HCT116 (cell line): ENCODE results near the gene OR10AD1.

Experiments used
- CBX3 ChIP-seq: IDR thresholded peaks from 2 replicates; pipeline ENCODE4 v1.6.1; 2012; ENCODE audit warnings: low read depth
- CTCF ChIP-seq, 3 experiments: fragments of 200-600 bp in 1 of 3; sonication (generic) in 1 of 3; IDR thresholded peaks in 2 of 3; conservative IDR thresholded peaks in 1 of 3; 2 replicates each; pipeline ENCODE4 v1.5.1; 2012 to 2017; ENCODE audit warnings: low read depth in 2 of 3, low read length in 2 of 3, antibody characterized with exemption in 1 of 3, borderline replicate concordance in 1 of 3, control low read depth in 1 of 3, mild to moderate bottlenecking in 1 of 3, mixed read lengths in 1 of 3, mixed run types in 1 of 3, moderate library complexity in 1 of 3; ENCODE audit not compliant: insufficient read depth in 1 of 3
- EZH2 ChIP-seq: fragments of 200-600 bp; sonication (generic); IDR thresholded peaks from 2 replicates; pipeline ENCODE4 v1.6.1; 2017; ENCODE audit warnings: antibody characterized with exemption, mixed run types
- EZH2phosphoT487 ChIP-seq: fragments of 200-600 bp; IDR thresholded peaks from 2 replicates; pipeline ENCODE4 v1.6.1; 2018; ENCODE audit warnings: antibody characterized with exemption, borderline replicate concordance
- POLR2A ChIP-seq: IDR thresholded peaks from 2 replicates; pipeline ENCODE4 v1.7.0; 2011; ENCODE audit warnings: borderline replicate concordance; ENCODE audit not compliant: insufficient read depth, insufficient read length; ENCODE audit errors: extremely low read depth
- SP1 ChIP-seq: IDR thresholded peaks from 2 replicates; pipeline ENCODE4 v1.6.1; 2012; ENCODE audit warnings: low read depth

GRCh38 chr12:48198672-48198971 is 4.5 kb downstream of the OR10AD1 start:
- TF ChIP-seq CBX3 (no peak), EZH2phosphoT487 (no peak), EZH2 (no peak), CTCF (IDR thresholded peaks at IDR 0.05 in 2 of 3, conservative IDR thresholded peaks at IDR 0.05 in 1 of 3; ENCODE audit: borderline replicate concordance in 1 of 3, insufficient read depth in 1 of 3, low read depth in 2 of 3, low read length in 2 of 3) (no peak), POLR2A (no peak), SP1 (no peak)
